ENCODE measurements around the gene REV1. TPM values are rescaled to one million over a fixed set of nuclear protein-coding genes. Genes with fewer than 3 reads are reported as not detected.

REV1 gene
- total RNA-seq, 4 donors from 2014 or later, result 82.6 to 89.5 (median 85.3) TPM

GRCh38 chr2:99458529-99458928 lies 31.3 kb downstream of the REV1 start:
- Histone ChIP-seq H3K4me3 (no peak overlapping the region), H3K27ac (no peak overlapping the region), H3K9me3 (no peaks in the 10 kb centered on the region), H3K27me3 (no peaks in the 10 kb centered on the region), H3K36me3 (peaks cover 0 to 81% (median 0%) of the 10 kb centered on the region in 3 donors), H3K4me1 (no peaks in the 10 kb centered on the region)
- DNase-seq, result no peak
- TF ChIP-seq POLR2A (IDR thresholded peaks at IDR 0.05), result no peak
- TF ChIP-seq CTCF (IDR thresholded peaks at IDR 0.05), result no peak

- Histone ChIP-seq H3K4me1 (no peaks in the 10 kb centered on the region), H3K4me3 (no peak overlapping the region), H3K27ac (no peak overlapping the region), H3K9me3 (no peaks in the 10 kb centered on the region), H3K36me3 (peaks cover 0 to 46% (median 0%) of the 10 kb centered on the region in 3 donors), H3K27me3 (no peaks in the 10 kb centered on the region)
- no peak for TF ChIP-seq CTCF (IDR thresholded peaks at IDR 0.05)
- DNase-seq, result no peak
Measured at GRCh38 chr2:99451686-99452085, 38.1 kb downstream of the REV1 start.

GRCh38 chr2:99451280-99451679 lies 38.5 kb downstream of the REV1 start:
- Histone ChIP-seq H3K4me1 (no peaks in the 10 kb centered on the region), H3K9me3 (no peaks in the 10 kb centered on the region), H3K27ac (no peak overlapping the region), H3K4me3 (no peak overlapping the region), H3K36me3 (peaks cover 0 to 43% (median 0%) of the 10 kb centered on the region in 3 donors), H3K27me3 (no peaks in the 10 kb centered on the region)
- no peak for DNase-seq
- no peak for TF ChIP-seq CTCF (IDR thresholded peaks at IDR 0.05)
- no peak for TF ChIP-seq POLR2A (IDR thresholded peaks at IDR 0.05)

GRCh38 chr2:99450199-99450598 lies 39.6 kb downstream of the REV1 start:
- Histone ChIP-seq H3K36me3 (peaks cover 0 to 32% (median 0%) of the 10 kb centered on the region in 3 donors), H3K4me3 (no peak overlapping the region), H3K27me3 (no peaks in the 10 kb centered on the region), H3K4me1 (no peaks in the 10 kb centered on the region), H3K9me3 (no peaks in the 10 kb centered on the region), H3K27ac (no peak overlapping the region)
- TF ChIP-seq POLR2A (IDR thresholded peaks at IDR 0.05), result no peak
- no peak for TF ChIP-seq CTCF (IDR thresholded peaks at IDR 0.05)
- no peak for DNase-seq

- Histone ChIP-seq H3K4me3 (no peak overlapping the region), H3K4me1 (no peaks in the 10 kb centered on the region), H3K9me3 (no peaks in the 10 kb centered on the region), H3K36me3 (peaks cover 0 to 27% (median 0%) of the 10 kb centered on the region in 3 donors), H3K27me3 (no peaks in the 10 kb centered on the region), H3K27ac (no peak overlapping the region)
- TF ChIP-seq POLR2A (IDR thresholded peaks at IDR 0.05), result no peak
- DNase-seq, result no peak
Measured at GRCh38 chr2:99448556-99448955, 41.3 kb downstream of the REV1 start.

- TF ChIP-seq POLR2A (IDR thresholded peaks at IDR 0.05), result no peak
- no peak for TF ChIP-seq CTCF (IDR thresholded peaks at IDR 0.05)
- H3K27ac ChIP-seq, result no peak overlapping the region
- H3K27me3 ChIP-seq, result no peaks in the 10 kb centered on the region
- H3K4me1 ChIP-seq, result no peaks in the 10 kb centered on the region
- no peak overlapping the region for H3K4me3 ChIP-seq
- no peaks in the 10 kb centered on the region for H3K9me3 ChIP-seq
- DNase-seq, result no peak
- peaks cover 0 to 31% (median 0%) of the 10 kb centered on the region in 3 donors for H3K36me3 ChIP-seq
Measured at GRCh38 chr2:99445065-99445464, 44.8 kb downstream of the REV1 start.
